Stomach (tissue), 9 donors: ENCODE results near the gene EEA1. TPM values are rescaled to one million over a fixed set of nuclear protein-coding genes. Genes with fewer than 3 reads are reported as not detected.

Source experiments
- DNase-seq, 2 donors: peaks; one replicate each; pipeline versions ENCODE4 v3.0.0 to v3.0.0-alpha.2; 2013 to 2019
- H3K27ac ChIP-seq, 5 donors: fragments of 200-600 bp in 4 of 5; sonication (generic) in 4 of 5; one replicate each; pipeline ENCODE4 v1.5.1; 2013 to 2019; ENCODE audit warnings: mild to moderate bottlenecking in 1 of 5, moderate library complexity in 1 of 5
- H3K27me3 ChIP-seq, 3 donors: fragments of 200-600 bp; sonication (generic); one replicate each; pipeline ENCODE4 v1.5.1; 2017 to 2019; ENCODE audit warnings: mixed run types in 1 of 3
- H3K36me3 ChIP-seq, 4 donors: fragments of 200-600 bp; sonication (generic); 1 replicate in 3 of 4; 2 replicates in 1 of 4; pipeline ENCODE4 v1.5.1; 2016 to 2019
- H3K4me1 ChIP-seq, 4 donors: fragments of 200-600 bp; sonication (generic); one replicate each; pipeline ENCODE4 v1.5.1; 2016 to 2019
- H3K4me3 ChIP-seq, 4 donors: fragments of 200-600 bp; sonication (generic) in 3 of 4; one replicate each; pipeline ENCODE4 v1.5.1; 2016 to 2019; ENCODE audit warnings: mild to moderate bottlenecking in 1 of 4
- H3K9me3 ChIP-seq, 4 donors: fragments of 200-600 bp; sonication (generic); one replicate each; pipeline ENCODE4 v1.5.1; 2016 to 2019
- EP300 ChIP-seq: sonication (generic); formaldehyde crosslinking; IDR thresholded peaks from one replicate; pipeline ENCODE4 v1.6.1; 2017; ENCODE audit warnings: antibody characterized with exemption
- POLR2A ChIP-seq, 4 donors: fragments of 450-650 bp; IDR thresholded peaks; one replicate each; pipeline ENCODE4 v1.6.1; 2016; ENCODE audit warnings: antibody characterized with exemption in 4 of 4, control low read depth in 2 of 4, mild to moderate bottlenecking in 1 of 4, moderate library complexity in 1 of 4
- POLR2AphosphoS5 ChIP-seq, 3 donors: sonication (generic); formaldehyde crosslinking; IDR thresholded peaks; one replicate each; pipeline ENCODE4 v1.6.1; 2016; ENCODE audit warnings: antibody characterized with exemption in 3 of 3
- WGBS, 5 donors: extraction: QIAGEN DNeasy Blood & Tissue Kit in 3 of 5; methylation state at CpG; one replicate each; pipeline versions ENCODE4 v1.1.5 to v1.1.7; 2013 to 2018; 5-methylcytosine and 5-hydroxymethylcytosine counted together
- intact Hi-C: fragments of 100-400 bp; cut with DNase I; formaldehyde crosslinking; loops from one replicate; pipeline ENCODE4 v1.15.1; 2023; ENCODE audit warnings: low total_unique reads
- polyA plus RNA-seq, 3 donors: library from polyadenylated mRNA; stranded (reverse); fragments of 200-250 nt; gene quantifications; one replicate each; pipeline ENCODE4 v1.2.3, GENCODE V29; 2013
- small RNA-seq, 4 donors: library from RNA; depleted of rRNA; stranded (forward); fragments of <200 nt; gene quantifications; one replicate each; pipeline ENCODE3, GENCODE V24; 2016
- total RNA-seq, 5 donors: library from RNA; depleted of rRNA; stranded (reverse); fragments of >200 nt; gene quantifications; one replicate each; pipeline versions ENCODE4 v1.1.0 to v1.2.3, GENCODE V29; 2014 to 2016
- donor health status: healthy with polysubstance abuse.
- donor health status: Bipolar disorder and iron deficiency.
- donor health status: healthy.

EEA1 gene
- total and polyA plus RNA-seq, 8 donors = 2.0 to 24.2 (median 10.8) TPM

GRCh38 chr12:92721130-92721529, 208.0 kb downstream of the EEA1 start:
- H3K9me3 ChIP-seq = peaks cover 3 to 10% (median 4%) of the 10 kb centered on the region in 4 donors
- no peaks in the 10 kb centered on the region for H3K36me3 ChIP-seq
- no peak overlapping the region for H3K4me3 ChIP-seq
- WGBS, 5 donors = 79 to 90% (median 83%) methylated on average over 8 of the region's 8 CpGs
- DNase-seq = no peak
- H3K4me1 ChIP-seq = no peaks in the 10 kb centered on the region
- no peak for TF ChIP-seq POLR2AphosphoS5 (IDR thresholded peaks at IDR 0.05)
- TF ChIP-seq EP300 = no peak
- TF ChIP-seq POLR2A (IDR thresholded peaks at IDR 0.05) = no peak
- no peaks in the 10 kb centered on the region for H3K27me3 ChIP-seq
- H3K27ac ChIP-seq = no peak overlapping the region
- intact Hi-C loops = no loop called here

Small RNAs within 50 kb of the gene (small RNA-seq; reads per million reads assigned to genes)
- 0 to 0.31 (median 0) reads per million in 4 donors for gene RNU6-1329P

Other genes with a start within 250 kb of the EEA1 start
- gene PLEKHG7, start 226.3 kb downstream of the EEA1 start, total RNA-seq = 1 to 10 TPM in 1 of 5 donors, under 1 TPM in 2, not detected in 2; 0.29 to 2.7 (median 0.92) TPM
- gene PLEKHG7, start 226.3 kb downstream of the EEA1 start, polyA plus RNA-seq = under 1 TPM; 0.31 to 0.61 (median 0.58) TPM